OCI-LY1 (cell line): ENCODE results near the gene SEC14L1.

Experiments
- CTCF ChIP-seq: fragments of 200-600 bp; sonication (generic), shearing (Covaris generic); IDR thresholded peaks from 2 replicates; pipeline ENCODE4 v1.5.1; 2017; ENCODE audit warnings: mild to moderate bottlenecking, antibody characterized with exemption, low read length, moderate library complexity, mixed read lengths
- EZH2 ChIP-seq: fragments of 200-600 bp; sonication (generic), shearing (Covaris generic); IDR thresholded peaks from 2 replicates; pipeline ENCODE4 v1.8.0; 2017; ENCODE audit warnings: borderline replicate concordance, mixed run types, mild to moderate bottlenecking, antibody characterized with exemption, low read length, moderate library complexity, mixed read lengths

DNA sequence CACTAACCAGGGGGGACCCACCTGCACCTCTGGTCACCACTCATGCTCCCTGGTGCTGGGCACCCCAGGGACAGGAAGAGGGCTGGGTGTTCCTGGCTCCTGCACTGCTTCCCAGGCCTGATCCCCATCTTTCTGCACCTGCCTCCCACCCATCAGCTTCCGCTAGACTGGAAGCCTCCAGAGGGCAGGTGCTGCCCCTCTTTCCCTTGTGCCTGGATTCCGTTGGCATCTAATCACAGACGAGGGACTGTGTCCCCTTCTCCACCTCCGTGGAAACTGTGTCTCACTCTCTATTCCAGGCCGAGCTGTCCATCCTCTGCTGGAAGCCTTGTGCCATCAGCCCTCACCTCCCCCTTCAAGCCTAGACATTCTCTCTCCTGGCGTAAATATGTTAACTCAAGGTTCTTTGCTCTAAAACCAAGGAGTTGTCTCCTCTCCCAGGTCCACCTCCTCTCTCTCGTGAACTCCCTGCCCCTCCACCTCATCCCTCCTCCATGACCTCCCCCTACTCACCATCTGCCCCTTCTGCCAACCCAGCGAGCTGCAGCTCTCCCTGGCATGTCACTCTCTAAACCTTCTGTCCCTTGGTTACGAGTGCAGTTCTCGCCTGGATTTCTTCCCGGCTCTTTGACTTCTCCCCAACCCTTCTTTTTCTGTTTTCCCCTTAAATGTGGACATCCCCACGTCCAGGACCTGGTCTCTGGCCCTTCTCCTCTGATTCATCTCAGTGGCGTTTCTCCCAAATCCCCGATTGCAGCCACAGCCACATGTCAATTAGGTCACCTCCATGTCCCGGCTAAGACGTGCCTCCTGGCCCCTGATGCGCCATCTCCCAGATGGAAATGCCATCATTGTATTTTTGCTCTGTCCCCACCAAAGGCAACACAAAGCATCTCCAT is 107.7 kb downstream of the SEC14L1 start:
- TF ChIP-seq CTCF = no peak
- TF ChIP-seq EZH2 = no peak
